Stimulated activated CD8-positive, alpha-beta memory T cell treated with anti-CD3 and anti-CD28 coated beads, Interleukin-12 subunit alpha, Interleukin-12 subunit beta, amount 100 ng/mL, for 24 hours (primary cell): ENCODE measurements around the gene ASCL5.
"Not testable (repeated sequence)": the region's sequence is repeated elsewhere in the genome, so short reads cannot be mapped to it uniquely, and the experiment has no call there.

Experiments
- DNase-seq: peaks from one replicate; pipeline ENCODE4 v3.0.0-alpha.2; 2020; ENCODE audit errors: extremely low read depth

The ASCL5 gene, protein sequence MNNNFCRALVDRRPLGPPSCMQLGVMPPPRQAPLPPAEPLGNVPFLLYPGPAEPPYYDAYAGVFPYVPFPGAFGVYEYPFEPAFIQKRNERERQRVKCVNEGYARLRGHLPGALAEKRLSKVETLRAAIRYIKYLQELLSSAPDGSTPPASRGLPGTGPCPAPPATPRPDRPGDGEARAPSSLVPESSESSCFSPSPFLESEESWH

DNA sequence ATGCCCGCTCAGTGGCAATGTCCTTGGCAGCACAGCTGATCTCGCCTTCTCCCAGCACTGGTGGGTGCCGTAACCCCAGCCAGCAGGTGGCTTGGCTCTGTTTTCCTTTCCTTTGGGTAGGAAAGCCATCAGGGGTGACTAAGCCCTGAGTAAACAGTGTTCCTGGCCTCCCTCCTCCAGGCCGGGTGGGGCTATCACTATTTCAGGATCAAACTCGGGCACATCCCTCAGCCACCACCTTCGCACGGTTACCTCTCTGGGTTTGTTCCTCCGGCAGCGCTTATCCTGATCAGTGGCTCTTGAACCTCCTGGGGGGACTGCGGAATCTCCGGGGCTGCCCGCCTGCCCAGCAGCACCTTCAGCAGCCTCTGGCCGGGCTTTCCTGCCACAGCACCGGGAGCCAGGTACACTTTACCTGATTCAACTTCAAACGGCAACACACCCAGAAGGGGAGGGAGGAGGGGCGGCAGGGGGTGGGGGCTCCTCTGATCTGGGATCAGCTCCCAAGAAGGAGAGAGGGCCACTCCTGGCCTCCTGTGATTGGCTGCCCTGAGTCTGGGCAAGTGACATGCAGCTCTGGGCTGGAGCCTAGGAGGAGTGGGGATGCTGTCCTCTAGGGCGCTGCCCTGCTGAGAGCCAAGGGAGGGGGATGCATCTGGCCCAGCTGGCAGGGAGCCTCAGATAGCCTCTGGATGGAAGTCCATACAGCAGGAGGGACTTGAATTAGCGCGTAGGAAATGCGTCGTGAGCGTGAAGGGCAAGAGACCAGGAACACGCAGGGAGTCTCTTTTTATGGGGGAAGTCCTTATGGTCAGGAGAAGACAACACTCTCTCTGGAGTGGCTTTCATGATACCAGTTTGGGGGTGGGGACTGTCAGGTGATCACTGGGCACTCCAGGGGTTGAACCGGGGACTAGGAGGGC lies at the start of gene ASCL5:
TSS of gene ASCL5 (minus strand) at position 353 of the 923 bp plus-strand sequence. CDS start 11,812 bp downstream, outside the sequence.
- DNase-seq: no peak

DNA sequence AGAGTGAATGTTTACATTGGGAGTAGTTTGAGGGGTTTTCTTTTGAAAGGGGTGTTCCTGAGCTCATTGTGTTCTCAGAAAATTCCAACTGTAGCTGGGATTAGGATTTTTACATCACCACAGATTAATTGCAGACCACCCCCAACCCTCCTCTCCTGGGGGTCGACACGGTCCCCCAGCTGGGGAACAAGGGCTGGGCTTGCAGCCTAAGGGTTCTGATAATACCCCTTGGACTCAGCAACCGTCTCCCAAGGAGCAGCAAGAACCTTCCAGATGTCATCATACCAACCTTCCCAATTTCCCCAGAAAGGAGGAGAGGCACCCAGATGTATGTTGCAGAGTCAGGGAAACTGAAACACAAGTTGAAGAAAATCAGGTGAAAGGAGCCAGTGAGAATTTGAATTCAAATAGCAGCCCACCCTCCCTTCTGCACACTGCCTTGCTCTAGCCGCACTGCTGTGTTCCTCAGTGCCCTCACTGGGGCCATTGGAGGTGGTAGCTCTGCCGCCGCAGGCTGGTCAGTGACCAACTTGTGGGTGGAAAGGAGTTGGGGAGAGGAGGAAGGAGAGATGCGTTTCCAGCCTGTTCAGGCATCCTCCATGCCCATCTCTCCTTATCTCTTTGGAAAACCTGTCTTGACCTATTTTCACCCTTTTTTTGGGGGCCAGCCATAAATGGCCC lies 49.0 kb upstream of the ASCL5 start:
- no peak for DNase-seq

DNA sequence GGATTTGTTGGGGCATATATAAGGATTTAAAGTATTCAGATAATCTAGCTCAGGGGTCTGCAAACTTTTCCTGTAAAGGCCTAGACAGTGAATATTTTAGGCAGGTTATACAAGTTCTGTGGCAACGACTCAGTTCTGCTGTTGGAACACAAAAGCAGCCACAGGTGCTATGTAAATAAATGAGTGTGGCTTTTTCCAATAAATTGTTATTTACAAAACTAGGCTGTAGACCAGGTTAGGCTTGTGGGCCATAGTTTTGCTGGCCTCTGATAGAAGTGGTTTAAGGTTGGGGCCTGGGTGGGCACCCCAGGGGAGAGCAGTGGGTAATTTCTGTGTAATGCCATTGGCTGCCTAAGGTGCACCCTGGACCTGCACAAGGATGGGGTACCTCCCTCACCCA lies 46.8 kb upstream of the ASCL5 start:
- DNase-seq: no peak

DNA sequence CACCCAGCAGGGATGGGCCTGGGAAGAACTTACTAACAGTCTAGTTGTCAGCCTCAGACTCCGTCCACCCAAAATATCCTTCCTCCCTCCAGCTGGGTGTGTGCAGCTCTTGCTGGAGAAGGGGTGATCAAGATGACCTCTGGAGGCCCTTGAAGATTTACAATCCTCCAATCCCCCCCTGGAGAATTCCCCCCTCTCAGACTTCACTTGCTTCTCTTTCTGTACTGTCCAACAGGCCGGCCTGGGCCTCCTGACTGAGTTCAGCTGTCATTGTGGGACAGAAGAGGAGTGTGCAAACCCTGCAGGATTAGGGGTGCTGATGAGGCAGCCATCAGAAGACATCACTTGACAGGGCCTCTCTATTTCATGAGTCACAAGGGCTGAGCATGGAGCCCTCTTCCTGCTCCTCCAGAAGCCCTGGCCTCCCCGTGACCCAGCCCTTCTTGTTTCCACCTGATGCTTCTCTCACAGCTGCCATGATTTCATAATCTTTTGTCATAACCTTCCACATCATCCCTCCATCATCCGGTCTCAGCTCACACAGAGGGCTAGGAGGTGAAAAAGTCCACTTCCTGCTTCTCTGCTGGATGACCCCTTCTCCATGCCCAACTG lies 46.1 kb upstream of the ASCL5 start:
- no peak for DNase-seq

DNA sequence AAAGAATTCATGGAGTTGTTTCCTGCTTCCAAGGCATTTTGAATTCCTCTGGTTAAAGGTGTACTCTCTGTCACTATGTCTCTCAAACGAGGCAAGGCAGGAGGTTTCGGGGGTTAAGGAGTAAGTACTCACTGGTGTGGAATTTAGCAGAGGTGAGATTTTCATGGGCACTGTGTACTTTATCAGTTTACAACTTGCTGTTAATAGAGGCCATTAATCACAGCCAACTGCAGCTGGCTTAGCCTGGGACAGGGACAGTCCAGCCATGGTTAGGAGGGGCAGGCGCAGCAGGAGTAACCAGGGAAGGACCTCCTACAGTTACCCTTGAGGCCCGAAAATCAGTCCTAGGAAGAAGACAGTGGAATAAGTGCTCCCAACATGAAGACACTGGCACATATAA lies 45.3 kb upstream of the ASCL5 start:
- no peak for DNase-seq

DNA sequence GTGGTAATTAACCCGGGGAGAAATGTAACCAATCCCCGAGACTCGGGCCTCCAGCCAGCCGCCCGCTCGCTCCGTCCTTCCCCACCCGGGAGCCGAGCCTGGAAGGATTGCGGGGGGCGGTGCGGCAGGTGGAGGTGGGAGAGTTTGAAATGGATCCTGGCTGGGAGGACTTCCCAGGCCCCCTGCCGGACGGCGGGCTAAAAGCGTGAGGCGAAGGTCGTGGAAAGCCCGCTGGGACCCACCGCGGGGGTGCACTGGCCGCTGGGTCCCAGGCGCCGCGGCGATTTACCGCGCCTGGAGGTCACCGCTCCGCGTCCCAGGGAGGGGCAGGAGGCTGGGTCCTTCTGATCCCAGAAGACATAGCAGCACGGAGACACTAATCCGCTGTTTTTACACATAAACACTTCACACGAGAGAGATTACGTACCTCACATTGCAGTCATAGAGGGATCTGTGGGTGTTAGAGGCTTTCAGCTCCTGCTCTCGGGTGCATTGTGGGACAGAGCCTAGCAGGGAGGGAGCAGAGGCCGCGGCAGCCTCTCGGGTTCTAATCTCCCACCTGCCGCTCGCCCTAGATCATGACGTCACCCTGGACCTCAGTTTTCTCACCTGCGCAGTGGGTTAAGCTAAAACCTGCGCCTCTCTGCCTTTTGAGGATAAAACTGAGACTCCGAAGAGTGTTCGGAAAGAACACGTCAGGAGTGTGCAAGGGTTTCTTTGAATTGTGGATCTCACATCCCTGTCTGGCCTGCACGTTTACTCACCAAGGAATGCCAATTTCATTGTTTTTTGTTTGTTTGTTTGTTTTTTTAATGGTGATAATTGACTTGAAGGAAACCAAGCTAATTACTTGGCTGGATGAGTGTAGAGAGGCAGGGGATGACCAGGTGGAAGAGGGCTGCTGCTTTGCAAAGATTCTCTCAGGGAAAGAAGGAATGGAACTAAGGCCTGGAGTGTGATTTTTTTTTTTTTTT lies 44.4 kb upstream of the ASCL5 start:
- DNase-seq: no peak

DNA sequence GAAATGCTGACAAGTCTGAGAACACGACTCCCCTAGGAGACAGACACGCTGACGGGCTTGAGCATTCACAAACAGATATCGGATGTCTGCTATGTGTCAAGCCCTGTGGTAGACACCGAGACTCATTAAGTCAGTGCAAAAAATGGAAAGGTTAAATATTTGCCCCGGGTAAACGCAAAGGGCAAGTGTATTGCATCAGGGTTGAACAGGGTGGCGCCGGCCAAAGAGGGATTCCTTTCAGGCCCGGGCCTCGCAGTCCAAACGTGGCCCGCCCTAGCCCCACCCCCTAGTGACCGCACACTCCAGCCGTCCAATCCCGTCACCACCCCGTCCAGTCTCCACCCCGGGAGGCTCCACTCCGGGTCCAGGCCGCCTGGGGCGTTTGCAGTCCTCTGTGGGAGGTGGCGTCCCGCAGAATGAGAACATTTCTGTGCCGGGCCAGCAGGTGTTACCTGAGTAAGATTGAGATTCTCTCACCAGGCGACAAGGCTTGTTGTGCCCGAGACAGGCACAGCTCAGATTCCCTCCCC lies 43.6 kb upstream of the ASCL5 start:
- peak; percentile 47 for DNase-seq

DNA sequence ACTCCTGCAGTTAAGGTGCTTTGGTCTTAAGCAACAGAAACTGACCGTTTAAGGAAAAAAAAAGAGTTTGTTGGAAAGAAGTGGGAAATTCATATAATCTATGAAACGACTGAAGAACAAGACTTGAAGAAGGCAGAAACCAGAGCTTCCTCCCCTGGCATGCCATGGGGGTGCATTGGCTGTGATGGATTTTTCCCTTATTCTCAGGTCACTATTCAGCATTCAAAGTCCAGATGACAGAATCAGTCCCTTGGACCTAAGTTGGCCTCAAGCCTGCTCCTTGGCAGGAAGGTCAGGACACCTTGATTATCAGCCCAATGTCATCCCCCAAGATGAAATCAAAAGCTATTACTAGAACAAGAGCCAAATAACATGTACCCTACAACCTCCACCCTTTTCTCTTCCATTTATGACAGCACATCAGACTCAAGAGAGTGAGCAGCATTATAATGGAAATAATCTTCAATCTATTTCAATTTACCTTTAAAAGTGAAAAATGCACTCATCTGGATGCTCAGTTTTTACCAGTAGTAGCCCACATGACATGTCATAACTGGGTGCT lies 43.1 kb upstream of the ASCL5 start:
- DNase-seq: no peak

DNA sequence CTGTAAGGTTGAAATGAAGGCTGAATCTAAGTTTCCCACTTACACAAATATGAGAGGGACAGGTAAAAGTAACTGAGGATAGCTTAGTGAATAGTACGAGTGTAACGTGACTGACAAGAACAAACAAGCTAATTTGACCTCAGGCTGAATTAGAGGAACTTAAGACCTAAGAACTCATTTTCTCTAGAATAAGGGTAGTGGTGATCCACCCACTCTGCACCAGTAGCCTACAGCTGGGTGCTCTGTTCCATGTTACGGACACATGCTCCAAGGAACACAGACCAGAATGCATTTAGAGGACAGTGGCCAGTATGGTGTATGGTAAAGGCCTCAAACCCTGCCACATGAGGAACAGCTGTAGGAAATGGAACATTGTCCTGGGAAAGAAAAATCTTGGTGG lies 42.2 kb upstream of the ASCL5 start:
- no peak for DNase-seq

DNA sequence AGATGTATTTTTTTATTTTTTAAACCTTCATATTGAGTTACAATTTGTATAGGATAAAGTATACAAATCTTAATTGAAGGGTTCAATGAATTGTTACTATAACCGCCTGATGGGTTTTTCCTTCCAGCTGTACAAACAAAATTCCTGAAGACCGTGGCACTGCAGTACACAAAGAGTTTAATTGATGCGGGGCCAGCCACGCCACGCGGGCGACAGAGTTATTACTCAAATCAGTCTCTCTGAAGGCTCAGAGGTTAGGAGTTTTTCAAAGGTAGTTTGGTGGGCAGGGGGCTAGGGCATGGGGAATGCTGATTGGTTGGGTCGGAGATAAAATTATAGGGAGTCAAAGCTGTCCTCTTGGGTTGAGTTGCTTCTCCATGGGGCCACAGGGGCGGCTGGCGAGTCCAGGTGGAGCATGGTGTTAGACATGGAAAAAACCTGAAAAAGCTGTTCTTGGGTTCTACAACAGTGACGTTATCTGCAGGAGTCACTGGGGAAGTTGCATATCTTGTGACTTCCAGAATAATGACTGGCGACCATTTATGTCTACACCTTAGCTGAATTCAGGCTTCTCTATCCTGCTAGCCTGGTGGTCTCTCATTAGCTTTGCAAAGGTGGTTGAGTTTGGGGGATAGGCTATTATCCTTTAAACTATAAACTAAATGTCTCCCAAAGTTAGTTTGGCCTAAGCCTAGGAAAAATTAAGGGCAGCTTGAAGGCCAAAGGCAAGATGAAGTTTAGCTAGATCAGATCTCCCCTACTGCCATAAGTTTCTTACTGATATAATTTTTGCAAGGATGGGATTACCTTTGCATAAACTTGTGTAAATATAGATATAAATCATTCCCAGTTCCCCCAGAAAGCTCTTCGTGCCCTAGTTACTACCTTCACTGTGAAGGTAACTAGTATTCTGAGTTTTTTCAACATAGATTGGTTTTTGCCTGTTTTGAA lies 40.3 kb upstream of the ASCL5 start:
- DNase-seq: no peak

DNA sequence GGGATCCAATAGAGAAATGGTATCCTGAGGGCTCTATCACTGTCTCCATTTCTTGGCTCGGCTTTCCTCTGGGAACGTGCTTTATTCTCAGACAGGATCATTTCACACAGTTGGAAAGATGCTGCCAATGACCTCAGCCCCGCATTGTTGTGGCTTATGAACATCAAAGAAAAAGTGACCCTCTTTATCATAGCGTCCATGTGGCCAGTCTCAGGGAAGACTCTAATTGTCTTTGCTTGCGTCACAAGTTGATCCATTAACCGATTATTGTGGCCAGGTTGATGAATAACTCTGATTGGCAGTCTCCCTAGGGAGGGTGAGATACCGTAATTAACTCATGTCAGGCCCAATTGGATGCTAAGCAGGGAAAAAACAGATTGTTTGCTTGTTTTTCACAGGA lies 37.7 kb upstream of the ASCL5 start:
- no peak for DNase-seq

DNA sequence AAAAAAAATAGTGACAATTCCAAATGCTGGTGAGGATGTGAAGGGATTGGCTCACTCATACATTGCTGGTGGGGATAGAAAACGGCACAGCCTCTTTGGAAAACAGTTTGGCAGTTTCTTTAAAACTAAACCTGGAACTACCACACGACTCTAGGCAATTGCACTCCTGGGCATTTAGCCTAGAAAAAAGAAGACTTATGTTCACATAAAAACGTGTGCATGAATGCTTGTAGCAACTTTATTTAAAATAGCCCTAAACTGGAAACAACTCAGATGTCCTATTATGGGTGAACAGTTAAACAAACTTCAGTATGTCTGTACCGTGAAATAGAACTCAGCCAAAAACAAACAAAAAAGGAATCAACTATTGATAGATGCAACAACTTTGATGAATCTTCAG lies 36.7 kb upstream of the ASCL5 start:
- DNase-seq: no peak

DNA sequence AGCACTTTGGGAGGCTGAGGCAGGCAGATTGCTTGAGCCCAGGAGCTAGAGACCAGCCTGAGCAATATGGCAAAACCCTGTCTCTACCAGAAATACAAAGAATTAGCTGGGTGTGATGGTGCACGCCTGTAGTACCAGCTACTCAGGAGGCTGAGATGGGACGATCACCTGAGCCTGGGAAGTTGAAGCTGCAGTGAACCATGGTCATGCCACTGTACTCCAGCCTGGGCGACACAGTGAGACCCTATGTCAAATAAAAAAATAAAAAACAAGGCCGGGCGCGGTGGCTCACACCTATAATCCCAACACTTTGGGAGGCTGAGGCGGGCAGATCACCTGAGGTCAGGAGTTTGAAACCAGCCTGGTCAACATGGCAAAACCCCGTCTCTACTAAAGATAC lies 36.1 kb upstream of the ASCL5 start:
- not testable (repeated sequence) for DNase-seq

DNA sequence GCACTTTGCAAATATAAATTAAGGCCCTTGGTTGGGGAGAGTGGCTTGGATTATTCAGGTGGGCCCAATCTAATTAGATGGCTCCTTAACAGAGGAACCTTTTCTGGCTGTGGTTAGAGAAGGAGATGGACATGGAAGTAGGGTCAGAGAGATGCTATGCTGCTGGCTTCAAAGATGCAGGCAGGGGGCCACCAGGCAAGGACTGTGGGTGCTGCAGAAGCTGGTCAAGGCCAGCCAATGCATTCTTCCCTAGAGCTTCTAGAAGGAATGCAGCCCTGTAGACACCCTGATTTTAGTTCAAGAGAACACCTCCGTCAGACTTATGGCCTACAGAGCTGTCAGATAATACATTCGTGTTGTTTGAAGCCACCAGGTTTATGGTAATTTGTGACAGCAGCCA lies 31.0 kb upstream of the ASCL5 start:
- DNase-seq: no peak

DNA sequence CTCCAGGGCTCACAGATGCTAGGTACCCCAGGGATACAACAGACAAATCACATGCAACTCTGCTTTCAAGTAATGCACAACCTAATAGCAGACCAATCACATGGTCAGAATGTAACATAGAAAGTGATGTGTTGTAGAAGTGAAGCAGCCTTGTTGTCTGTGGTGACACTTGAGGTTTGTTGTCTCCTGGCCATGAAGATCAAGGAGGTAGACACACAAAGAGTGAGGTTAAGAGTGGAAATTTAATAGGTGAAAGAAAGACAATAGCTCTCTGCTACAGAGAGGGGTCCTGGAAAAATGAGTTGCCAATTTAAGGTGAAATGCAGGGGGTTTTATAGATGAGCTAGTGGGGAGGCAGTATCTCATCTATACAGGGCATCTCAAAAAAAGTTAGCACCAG lies 29.8 kb upstream of the ASCL5 start:
- no peak for DNase-seq

DNA sequence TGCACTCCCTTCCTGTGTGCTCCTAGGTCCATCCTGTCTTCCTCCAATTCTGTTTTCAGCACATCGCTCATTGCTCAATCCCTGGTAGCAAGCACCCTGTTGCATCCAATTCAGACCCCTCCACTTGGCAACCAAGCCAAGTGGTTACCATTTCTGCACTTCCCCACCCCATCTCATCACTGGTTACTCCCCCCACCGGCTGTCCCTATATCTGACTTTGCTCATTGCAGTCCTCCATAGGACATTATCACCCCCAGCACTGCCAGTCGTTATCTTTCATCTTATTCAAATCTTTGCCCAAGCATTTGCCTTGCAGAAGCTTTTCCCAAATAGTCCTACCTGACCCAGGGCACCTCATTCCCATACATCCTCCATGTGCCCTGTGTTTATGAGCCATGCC lies 29.4 kb upstream of the ASCL5 start:
- DNase-seq: no peak

DNA sequence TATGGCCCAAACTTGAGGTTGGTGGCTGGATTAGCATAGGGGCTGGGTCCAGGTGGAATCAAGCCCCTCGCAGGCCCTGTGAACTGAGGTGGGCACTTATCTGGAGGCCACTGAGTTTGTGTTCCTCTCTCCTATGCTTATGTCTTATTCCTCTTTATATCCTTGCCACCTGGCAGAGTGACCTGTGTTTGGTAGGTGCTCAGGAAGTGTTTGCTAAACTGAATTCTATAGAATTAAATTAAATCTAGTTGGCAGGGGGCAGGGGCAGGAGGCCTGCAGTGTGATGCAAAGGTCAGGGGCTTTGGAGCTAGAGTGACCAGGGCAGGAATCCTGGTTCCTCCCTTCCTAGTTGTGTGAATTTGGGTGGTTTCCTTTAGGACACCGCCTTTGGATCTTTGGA lies 28.4 kb upstream of the ASCL5 start:
- DNase-seq: no peak

DNA sequence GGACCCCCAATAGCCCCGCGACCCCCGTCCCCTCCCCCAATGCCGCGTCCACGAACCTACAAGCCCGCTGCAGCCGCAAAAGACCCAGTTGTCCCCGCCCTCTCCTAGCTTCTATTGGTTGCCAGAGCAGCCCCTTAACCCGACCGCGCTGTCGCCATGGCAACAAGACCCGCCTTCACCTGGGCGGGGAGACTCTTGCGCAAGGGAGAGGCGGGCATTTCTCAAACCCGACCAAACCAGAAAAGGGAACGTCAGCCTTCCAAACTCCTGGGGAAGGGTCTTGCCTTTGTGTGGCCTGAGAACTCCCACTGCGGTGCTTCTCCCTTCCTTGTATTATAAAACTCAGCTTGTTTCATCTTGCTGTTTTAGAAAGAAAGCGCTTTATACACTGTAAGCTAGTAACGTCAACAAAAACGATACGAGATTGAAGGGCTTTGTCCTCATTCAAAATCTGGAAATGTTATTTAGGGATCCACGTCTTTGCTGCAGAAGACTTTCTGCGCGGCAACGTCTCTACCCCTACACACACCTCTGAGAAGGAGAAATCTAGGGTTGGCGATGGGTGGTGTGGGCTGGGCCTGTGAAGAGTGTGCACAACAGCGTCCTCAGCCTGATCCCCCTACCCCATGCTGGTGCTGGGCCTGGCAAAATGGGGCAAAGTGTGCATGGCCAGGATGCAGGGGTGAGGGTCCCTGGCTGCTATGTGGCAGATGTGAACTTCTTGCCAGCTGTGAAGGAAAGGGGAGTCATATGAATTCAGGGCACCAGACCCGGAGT lies 27.6 kb upstream of the ASCL5 start, which contains the start of gene TMEM9:
TSS of gene TMEM9 (minus strand) at position 86 of the 777 bp plus-strand sequence. CDS start 551 bp downstream, outside the sequence.
- DNase-seq: peak; percentile 92
